HFFc6 (cell line): Measurements from ENCODE around the gene WHAMM. TPM values are rescaled to one million over a fixed set of nuclear protein-coding genes. Genes with fewer than 3 reads are reported as not detected.

ENCODE experiments used
- DNase-seq: peaks from one replicate; pipeline ENCODE4 v3.0.0-alpha.2; 2018
- H3K27ac Mint-ChIP-seq: 2 replicates; pipeline ENCODE4 v1.8.0; 2020; ENCODE audit warnings: mild to moderate bottlenecking, mixed read lengths
- H3K27me3 Mint-ChIP-seq: 2 replicates; pipeline ENCODE4 v1.8.0; 2021; ENCODE audit warnings: mild to moderate bottlenecking, moderate library complexity, mixed read lengths; ENCODE audit not compliant: insufficient read depth
- H3K36me3 Mint-ChIP-seq: 2 replicates; pipeline ENCODE4 v1.8.0; 2021; ENCODE audit warnings: low read depth, mixed read lengths
- H3K4me1 Mint-ChIP-seq: 2 replicates; pipeline ENCODE4 v1.8.0; 2020; ENCODE audit warnings: low read depth, mixed read lengths
- H3K4me3 Mint-ChIP-seq: 2 replicates; pipeline ENCODE4 v1.8.0; 2020; ENCODE audit warnings: mild to moderate bottlenecking, moderate library complexity, mixed read lengths
- H3K9me3 Mint-ChIP-seq: 2 replicates; pipeline ENCODE4 v1.8.0; 2020; ENCODE audit warnings: mild to moderate bottlenecking, mixed read lengths
- total RNA-seq, 6 experiments: library from RNA; stranded (reverse); fragmentation: NEBNext Ultra II Directional; extraction: Animal tissue kit (Norgen Biotek cat#: 25700); gene quantifications; 2 replicates in 1 of 6; 3 replicates in 5 of 6; pipeline ENCODE4 v1.2.3, GENCODE V29; 2021
- TF ChIP-seq, protein P1 (sequence below): fragments of 200-600 bp; sonication (generic); IDR thresholded peaks from 2 replicates; pipeline ENCODE4 v1.5.0; 2021; ENCODE audit warnings: antibody characterized with exemption, mild to moderate bottlenecking

WHAMM gene
- total RNA-seq, 6 experiments from 2014 or later = 5.8 to 7.4 (median 6.3) TPM

DNA sequence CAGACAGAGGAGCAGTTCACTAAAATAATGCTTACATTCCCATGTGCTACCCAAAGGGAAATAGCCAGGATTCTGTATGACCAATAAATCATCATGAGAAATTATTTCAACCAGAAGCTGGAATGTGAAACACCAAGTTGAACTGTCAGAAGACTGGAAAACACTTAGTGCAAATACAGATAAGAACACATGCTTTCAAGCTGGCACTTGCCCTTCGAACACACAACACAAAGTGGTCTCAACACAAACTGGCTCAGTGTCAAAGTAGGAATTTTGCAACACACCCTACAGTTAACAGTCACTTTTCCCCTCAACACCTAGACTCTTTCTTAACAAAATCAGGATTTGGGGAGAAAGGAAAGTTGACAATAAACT lies 4.9 kb upstream of the WHAMM start:
- Mint-ChIP-seq H3K27me3 (peaks cover 11% of the 10 kb centered on the region), H3K27ac (no peak overlapping the region), H3K36me3 (no peaks in the 10 kb centered on the region), H3K4me1 (peaks cover 17% of the 10 kb centered on the region), H3K4me3 (no peak overlapping the region), H3K9me3 (no peaks in the 10 kb centered on the region)
- no peak for DNase-seq
- TF ChIP-seq, protein P1, sequence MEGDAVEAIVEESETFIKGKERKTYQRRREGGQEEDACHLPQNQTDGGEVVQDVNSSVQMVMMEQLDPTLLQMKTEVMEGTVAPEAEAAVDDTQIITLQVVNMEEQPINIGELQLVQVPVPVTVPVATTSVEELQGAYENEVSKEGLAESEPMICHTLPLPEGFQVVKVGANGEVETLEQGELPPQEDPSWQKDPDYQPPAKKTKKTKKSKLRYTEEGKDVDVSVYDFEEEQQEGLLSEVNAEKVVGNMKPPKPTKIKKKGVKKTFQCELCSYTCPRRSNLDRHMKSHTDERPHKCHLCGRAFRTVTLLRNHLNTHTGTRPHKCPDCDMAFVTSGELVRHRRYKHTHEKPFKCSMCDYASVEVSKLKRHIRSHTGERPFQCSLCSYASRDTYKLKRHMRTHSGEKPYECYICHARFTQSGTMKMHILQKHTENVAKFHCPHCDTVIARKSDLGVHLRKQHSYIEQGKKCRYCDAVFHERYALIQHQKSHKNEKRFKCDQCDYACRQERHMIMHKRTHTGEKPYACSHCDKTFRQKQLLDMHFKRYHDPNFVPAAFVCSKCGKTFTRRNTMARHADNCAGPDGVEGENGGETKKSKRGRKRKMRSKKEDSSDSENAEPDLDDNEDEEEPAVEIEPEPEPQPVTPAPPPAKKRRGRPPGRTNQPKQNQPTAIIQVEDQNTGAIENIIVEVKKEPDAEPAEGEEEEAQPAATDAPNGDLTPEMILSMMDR = no peak

DNA sequence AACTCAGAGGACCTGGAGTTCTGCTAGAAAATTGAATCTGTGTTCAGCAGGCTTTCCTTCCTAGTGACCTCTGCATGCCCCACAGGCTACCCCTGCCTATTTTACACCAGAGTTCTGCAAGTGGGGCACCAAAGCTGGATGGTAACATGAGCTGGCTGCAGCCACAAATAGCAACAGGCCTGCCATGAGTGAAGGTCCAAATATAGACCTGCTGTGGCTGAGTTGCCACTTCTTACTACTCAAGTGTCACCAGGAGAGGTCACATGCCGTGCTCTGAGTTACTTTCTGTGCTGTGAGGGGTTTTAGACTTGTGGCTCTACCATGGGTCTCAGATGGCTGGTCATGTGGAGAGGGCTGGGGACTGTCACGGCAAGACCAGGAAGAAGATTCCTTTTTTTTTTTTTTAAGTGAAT lies 3.4 kb upstream of the WHAMM start, which contains the start of gene FSD2:
FSD2 (minus strand) TSS at position 76 of the 413 bp plus-strand sequence. CDS start 18,679 bp downstream, outside the sequence.
- DNase-seq = no peak
- no peak within 1 kb of the TSS for H3K27ac Mint-ChIP-seq
- no peaks in the 10 kb centered on the region for H3K9me3 Mint-ChIP-seq
- 0 out of 2 replicates have a peak, but pooled peaks cover 6% of the 10 kb centered on the region for H3K36me3 Mint-ChIP-seq
- peaks cover 17% of the 10 kb centered on the region for H3K4me1 Mint-ChIP-seq
- H3K27me3 Mint-ChIP-seq = peaks cover 5% of the 10 kb centered on the region; the same call in 1 of the 2 replicates
- no peak within 1 kb of the TSS for H3K4me3 Mint-ChIP-seq
- TF ChIP-seq, protein P1 = no peak

- TF ChIP-seq, protein P1 = no peak
- Mint-ChIP-seq H3K9me3 (no peaks in the 10 kb centered on the region), H3K27me3 (peaks cover 1% of the 10 kb centered on the region; the same call in 1 of the 2 replicates), H3K4me1 (peaks cover 38% of the 10 kb centered on the region), H3K27ac (no peak overlapping the region), H3K36me3 (peaks cover 13% of the 10 kb centered on the region; the same call in 1 of the 2 replicates), H3K4me3 (no peak overlapping the region)
- DNase-seq = no peak
These were observed 1.4 kb upstream of the WHAMM start for GRCh38 chr15:82807920-82808633.

DNA sequence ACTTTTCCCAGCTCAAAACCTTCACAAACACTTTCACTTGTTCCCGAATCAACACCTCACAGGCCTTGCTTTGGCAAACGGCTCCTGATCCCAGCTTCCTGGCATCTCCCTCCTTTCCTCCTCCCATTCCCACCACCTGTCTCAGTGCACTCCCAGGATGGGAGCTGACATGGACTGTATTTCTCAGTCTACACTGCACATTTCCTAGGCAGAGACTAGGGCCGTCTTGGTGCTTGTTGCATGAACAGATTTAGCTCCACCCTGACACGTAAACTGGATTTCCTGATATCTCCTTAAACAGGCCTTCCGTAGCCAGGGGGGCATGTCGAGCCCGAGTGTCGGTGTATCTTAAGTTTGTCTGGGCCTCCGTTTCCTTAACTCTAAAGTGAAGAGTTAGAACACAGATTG lies 790 bp upstream of the WHAMM start:
- TF ChIP-seq, protein P1 = no peak
- Mint-ChIP-seq H3K27ac (no peak overlapping the region), H3K27me3 (peaks cover 1% of the 10 kb centered on the region; the same call in 1 of the 2 replicates), H3K36me3 (peaks cover 14% of the 10 kb centered on the region; the same call in 1 of the 2 replicates), H3K4me3 (no peak overlapping the region; the same call in 1 of the 2 replicates), H3K9me3 (no peaks in the 10 kb centered on the region), H3K4me1 (peaks cover 35% of the 10 kb centered on the region)
- DNase-seq = no peak

DNA sequence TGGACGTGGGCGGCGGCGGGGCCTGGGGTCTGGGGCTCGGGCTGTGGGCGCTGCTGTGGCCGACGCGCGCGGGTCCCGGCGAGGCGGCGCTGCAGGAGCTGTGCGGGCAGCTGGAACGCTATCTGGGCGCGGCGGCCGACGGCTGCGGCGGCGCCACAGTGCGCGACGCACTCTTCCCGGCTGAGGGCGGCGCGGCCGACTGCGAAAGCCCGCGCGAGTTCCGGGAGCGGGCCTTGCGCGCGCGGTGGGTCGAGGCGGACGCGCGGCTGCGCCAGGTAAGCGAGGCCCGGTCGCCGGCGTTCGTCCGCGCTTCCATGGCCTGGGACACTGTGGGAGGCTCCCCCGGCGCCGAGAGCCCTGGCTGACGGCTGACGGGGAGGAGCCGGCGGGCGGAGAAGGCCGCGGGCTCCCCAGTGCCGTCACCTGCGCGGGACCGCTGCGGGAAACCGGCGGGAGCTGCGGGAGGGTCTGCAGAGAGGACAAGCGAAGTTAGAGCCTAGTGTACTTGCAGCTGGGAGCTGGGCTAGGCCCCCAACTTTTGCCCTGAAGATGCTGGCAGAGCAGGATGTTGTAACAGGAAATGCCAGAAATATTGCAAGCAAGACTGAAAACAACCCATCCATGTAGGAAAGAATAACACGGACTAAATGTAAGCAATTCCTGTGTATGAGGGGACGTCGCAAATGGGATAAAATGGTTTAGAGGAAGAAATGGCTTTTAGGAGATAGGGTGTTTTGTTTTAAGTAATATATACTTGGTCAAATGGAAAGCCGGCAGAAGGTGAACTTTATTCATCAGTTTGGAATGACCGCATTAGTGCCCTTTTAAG lies 847 bp downstream of the WHAMM start:
- peaks cover 30% of the 10 kb centered on the region for H3K4me1 Mint-ChIP-seq
- no peaks in the 10 kb centered on the region for H3K9me3 Mint-ChIP-seq
- no peaks in the 10 kb centered on the region for H3K27me3 Mint-ChIP-seq
- peak overlapping the region; percentile 84 for H3K27ac Mint-ChIP-seq
- TF ChIP-seq, protein P1 = no peak
- peaks cover 14% of the 10 kb centered on the region; the same call in 1 of the 2 replicates for H3K36me3 Mint-ChIP-seq
- peak overlapping the region; percentile 94 for H3K4me3 Mint-ChIP-seq
- DNase-seq = peak; percentile 29
